Kasumi-1 (cell line): ENCODE data around the gene PRDM4.
"Not testable (repeated sequence)": the region's sequence is repeated elsewhere in the genome, so short reads cannot be mapped to it uniquely, and the experiment has no call there.

Experiments used
- DNase-seq, 2 experiments: peaks; one replicate each; lab custom pipeline; 2025; lab: John Stamatoyannopoulos, UW

PRDM4 gene

GRCh38 chr12:107767466-107767865, 6.5 kb upstream of the PRDM4 start:
- no peak for DNase-seq

GRCh38 chr12:107765316-107765715, 4.4 kb upstream of the PRDM4 start:
- no peak for DNase-seq

- no peak for DNase-seq
Observed at GRCh38 chr12:107764626-107765025, 3.7 kb upstream of the PRDM4 start.

DNA sequence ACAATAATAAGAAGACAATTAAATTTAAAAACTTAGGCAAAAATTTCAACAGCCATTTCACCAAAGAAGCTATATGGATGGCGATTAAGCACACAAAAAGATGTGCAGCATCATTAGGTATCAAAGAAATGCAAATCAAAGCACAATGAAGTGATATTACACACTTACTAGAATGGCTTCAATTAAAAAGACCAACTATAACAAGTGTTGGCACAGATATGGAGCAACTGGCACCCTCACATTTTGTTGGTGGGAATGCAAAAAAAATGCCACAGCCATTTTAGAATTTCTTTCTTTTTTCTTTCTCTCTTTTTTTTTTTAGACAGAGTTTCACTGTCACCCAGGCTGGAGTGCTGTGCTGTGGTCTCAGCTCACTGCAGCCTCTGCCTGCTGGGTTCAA, 1.9 kb upstream of the PRDM4 start:
- no peak for DNase-seq

DNA sequence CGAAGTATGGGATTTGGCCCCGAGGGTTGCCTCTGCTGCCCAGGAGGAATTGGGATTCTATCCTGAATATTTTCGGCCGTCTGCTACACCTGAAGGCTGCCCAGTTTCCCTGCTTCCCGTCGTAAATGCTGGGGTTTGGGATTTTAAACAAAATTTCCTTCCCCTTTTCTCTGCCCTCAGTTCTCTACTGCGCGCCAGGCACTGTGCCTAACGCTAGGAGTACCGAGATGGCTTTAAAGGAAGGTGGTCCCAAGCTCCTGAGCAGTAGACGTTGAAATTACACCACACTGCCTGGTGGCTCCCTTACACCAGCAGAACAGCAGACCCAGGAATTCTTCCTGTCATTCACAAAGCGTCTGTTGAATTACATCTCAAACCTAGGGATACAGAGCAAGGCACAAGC, 566 bp upstream of the PRDM4 start:
- DNase-seq, result peak in 1 of 2 experiments; percentile 18

DNA sequence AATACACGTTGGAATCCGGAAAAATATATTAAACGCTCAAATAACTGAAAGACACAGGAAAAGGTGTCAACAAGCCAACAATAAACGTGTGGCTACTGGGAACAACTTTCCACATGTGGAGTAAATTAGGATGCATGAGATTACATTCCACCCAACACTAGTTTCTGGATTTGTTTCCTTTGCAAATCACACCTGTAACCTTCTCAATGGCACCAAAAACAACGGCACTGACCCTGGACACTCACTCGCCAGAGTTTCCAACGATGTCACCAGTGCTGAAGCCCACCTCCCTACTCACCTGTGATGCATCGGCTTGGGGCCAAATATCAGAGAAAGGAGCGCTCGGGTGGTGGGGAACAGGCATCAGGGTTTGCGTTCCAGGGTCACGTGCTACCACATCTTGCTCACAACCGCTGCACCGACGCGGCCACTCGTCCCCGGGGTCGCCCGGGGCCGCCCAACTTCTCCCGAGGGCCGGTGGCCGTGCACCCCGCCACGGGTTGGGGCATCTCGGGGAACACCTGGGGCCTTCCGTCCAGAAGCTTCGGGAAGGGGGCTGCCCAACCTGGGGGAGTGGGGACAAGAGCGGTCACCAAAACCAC, 629 bp downstream of the PRDM4 start:
- DNase-seq, result peak; percentile 15

- peak; percentile 8 to 17 for DNase-seq
Observed at GRCh38 chr12:107759410-107759809, 1.5 kb downstream of the PRDM4 start.

DNA sequence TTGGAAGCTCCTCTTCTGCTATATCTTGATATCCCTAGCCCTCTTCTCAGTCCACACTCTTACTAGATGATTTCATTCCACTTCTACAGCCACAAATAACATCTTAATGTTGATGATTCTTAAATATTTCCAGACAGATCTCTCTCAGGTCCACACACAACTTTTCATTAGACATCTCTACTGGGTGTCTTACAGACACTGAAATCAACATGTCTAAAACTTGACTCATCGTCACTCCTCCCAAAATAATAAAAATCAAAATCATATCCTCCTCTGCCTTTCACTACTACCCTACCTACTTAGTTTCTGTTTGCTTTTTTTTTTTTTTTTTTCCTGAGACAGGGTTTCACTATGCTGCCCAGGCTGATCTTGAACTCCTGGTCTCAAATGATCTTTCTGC, 11.9 kb downstream of the PRDM4 start:
- DNase-seq, result no peak

- DNase-seq, result no peak
Observed at GRCh38 chr12:107748472-107748871, 12.5 kb downstream of the PRDM4 start.

- DNase-seq, result peak; percentile 56 to 68
Observed at GRCh38 chr12:107736914-107737313, 24.0 kb downstream of the PRDM4 start.

DNA sequence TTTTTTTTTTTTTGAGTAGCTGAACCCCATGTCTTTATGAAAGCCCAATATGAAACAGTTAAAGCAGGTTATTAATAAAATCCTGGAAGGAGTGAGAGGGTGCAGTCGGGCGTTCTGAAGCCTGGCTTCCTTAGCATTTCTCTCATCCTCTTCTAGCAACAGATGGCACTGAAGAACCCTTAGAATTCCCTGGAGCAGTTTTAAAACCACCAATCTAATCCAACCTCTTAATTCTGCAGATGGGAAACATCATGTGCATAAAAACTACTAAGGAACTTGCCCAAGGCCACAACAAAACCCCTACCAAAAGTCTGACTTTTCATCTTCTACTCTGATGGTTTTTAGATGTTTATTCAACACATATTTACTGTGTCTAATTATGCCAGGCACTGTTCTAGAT, 25.2 kb downstream of the PRDM4 start:
- no peak for DNase-seq

DNA sequence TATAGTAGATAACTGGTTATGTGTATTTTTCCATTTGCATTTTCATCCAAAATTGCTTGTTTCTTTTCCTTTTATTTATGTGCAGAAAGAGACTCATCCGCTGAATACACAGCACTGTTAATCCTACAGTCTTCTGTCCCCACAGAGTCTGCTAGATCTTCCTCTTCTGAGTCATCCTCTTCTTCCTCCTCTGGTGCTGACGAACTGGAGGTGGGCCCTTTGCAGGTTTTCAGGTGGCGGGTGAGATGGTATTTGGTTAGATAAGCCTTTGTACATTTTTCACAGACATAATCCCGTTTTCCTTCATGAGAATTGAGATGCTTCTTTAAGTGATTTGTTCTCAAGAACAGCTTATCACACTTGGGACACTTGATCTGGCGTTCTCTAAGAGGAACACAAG, 26.8 kb downstream of the PRDM4 start:
- DNase-seq, result no peak

DNA sequence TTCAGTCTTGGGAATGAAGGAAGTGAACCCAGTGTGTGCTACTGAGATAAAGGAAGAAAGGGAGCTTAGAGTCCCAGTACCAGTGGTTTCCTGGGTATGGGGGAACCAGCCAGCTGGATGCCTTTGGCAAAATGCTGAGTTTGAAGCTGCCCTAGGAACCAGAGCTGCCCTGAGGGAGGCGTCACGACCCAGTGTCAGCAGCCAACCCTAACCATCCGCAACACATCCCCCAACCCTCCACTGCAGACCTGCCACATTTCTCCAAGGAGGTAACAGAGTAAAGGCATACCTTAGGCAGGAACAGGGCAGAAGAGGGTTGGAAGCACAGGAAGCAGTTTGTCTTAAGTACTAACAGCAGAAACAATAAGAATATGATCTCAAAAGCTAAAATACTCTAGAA, 28.6 kb downstream of the PRDM4 start:
- no peak for DNase-seq

GRCh38 chr12:107731366-107731765, 29.6 kb downstream of the PRDM4 start:
- no peak for DNase-seq

DNA sequence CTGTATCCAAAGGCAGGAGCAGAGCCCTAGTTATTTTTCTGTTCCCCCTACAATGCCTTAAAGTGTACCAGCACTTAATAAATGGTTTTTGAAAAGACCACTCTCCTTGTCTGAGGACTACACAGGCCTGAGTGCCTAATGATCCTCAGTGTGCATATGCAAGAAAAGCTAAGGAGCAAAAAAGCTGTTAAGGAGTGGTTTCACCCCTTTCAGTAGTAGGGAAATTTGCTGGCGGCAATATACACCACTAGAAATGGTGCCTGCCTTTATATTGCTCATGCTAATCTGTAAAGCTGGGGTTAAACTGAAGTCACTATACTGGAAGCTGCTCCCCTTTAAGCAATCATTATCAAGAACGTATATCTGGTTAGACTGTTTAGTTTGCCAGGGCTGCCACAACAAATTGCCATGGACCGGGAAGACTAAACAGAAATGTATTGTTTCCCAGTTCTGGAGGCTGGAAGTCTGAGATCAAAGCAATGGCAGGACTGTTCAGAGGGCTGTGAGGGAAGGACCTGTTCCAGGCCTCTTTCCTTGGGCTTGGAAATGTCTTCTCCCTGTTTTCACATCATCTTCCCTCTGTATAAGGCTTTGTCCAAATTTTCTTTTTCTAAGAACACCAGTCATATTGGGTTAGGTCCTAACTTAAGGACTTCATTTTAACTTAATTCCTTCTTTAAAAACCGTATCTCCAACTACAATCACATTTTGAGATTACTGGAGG, 30.2 kb downstream of the PRDM4 start:
- DNase-seq, result no peak

DNA sequence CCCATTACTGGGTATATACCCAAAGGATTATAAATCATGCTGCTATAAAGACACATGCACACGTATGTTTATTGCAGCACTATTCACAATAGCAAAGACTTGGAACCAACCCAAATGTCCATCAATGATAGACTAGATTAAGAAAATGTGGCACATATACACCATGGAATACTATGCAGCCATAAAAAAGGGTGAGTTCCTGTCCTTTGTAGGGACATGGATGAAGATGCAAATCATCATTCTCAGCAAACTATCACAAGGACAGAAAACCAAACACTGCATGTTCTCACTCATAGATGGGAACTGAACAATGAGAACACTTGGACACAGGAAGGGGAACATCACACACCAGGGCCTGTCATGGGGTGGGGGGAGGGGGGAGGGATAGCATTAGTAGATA, 33.2 kb downstream of the PRDM4 start:
- not testable (repeated sequence) for DNase-seq

- DNase-seq, result not testable (repeated sequence)
Observed at GRCh38 chr12:107727327-107727726, 33.6 kb downstream of the PRDM4 start.

DNA sequence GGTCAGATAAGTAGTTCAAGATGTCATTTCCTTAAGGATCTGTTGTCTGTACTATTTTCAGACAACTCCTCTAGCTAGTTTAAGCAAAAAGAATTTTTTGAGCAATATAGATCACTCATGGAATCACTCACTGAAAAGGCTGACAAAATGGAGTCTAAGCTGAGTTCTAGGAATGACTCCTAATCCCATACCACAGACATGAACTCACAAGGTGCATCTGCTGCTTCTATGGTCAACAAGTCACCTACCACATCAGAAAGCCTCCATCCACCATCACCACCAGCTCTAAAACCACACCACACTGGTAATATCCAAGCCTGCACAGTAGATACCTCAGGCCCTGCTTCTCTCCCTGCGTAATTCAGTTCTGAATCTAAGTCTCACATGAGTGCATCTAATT, 42.3 kb downstream of the PRDM4 start:
- DNase-seq, result no peak

- no peak for DNase-seq
Observed at GRCh38 chr12:107715780-107716179, 45.2 kb downstream of the PRDM4 start.

DNA sequence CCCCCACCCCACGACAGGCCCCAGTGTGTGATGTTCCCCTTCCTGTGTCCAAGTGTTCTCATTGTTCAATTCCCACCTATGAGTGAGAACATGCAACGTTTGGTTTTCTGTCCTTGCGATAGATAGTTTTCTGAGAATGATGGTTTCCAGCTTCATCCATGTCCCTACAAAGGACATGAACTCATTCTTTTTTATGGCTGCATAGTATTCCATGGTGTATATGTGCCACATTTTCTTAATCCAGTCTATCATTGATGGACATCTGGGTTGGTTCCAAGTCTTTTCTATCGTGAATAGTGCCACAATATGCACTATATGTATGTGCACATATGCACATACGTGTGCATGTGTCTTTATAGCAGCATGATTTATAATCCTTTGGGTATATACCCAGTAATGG, 55.4 kb downstream of the PRDM4 start:
- DNase-seq, result not testable (repeated sequence)

- no peak for DNase-seq
Observed at GRCh38 chr12:107704041-107704440, 56.9 kb downstream of the PRDM4 start.

GRCh38 chr12:107702106-107702505, 58.8 kb downstream of the PRDM4 start:
- DNase-seq, result no peak

DNA sequence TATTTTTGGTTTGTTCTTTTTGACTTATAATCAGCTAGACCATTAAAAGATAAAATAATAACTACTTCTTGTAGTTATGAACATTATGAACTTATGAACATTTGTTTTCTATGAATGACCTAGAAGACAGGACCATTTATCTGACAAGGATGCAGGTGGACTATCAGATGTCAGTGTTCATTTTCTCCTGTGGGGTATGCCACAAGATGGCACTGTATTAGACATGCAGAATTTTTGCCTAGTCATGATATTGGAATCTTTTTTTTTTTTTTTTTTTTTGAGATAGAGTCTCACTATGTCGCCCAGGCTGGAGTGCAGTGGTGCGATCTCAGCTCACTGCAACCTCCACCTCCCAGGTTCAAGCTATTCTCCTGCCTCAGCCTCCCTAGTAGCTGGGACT, 65.2 kb downstream of the PRDM4 start:
- DNase-seq, result peak; percentile 20 to 42
